Measurements from ENCODE around the gene CTLA4. TPM values are rescaled to one million over a fixed set of nuclear protein-coding genes. Genes with fewer than 3 reads are reported as not detected.

CTLA4 gene
- total RNA-seq, 2 experiments from 2014 or later, result 20.8 to 66.6 TPM

DNA sequence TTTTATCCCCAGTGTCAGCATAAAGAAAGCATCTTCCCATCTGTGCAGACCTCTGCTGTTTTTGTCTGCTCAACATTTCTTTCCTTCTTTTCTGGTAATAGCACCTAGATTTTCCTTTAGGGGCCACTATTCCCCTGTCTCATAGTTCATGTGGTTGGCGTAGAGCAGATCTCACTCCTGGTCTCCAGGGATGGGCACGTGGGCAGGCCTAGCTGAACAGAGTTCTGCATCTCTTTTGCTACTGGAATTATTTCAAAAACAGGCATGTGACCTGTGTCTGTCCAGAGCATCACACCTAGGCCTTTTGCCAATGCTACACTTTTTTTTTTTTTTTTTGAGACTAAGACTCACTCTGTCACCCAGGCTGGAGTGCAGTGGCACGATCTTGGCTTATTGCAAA, 51.3 kb downstream of the CTLA4 start:
- no peaks in the 10 kb centered on the region for H3K36me3 Mint-ChIP-seq
- H3K4me3 Mint-ChIP-seq, result no peak overlapping the region
- ATAC-seq (no peak), DNase-seq (no peak)
- no peak overlapping the region for H3K27ac Mint-ChIP-seq
- H3K27me3 Mint-ChIP-seq, result peaks cover 3% of the 10 kb centered on the region
- H3K4me1 Mint-ChIP-seq, result peaks cover 25% of the 10 kb centered on the region
- CTCF ChIA-PET, result interaction anchor here (0.9 kb wide), 1 partner anchor 10 kb away, joined by 5 read pairs; no protein-coding TSS in a partner anchor
- H3K9me3 Mint-ChIP-seq (ENCODE audit: low read depth), result no peaks in the 10 kb centered on the region

Other genes starting within 250 kb of the CTLA4 start
- gene CD28, start 161.1 kb upstream of the CTLA4 start, total RNA-seq, result 10 to 100 TPM; 30.5 to 35.7 TPM
- 10 to 100 TPM; 26.9 to 49.7 TPM for gene ICOS, start 69.0 kb downstream of the CTLA4 start, total RNA-seq